Stomach smooth muscle (tissue), 2 donors: ENCODE measurements around the gene LILRA1.
"Not testable (repeated sequence)": the region's sequence is repeated elsewhere in the genome, so short reads cannot be mapped to it uniquely, and the experiment has no call there.

Source experiments
- H3K27ac ChIP-seq: one replicate; pipeline ENCODE4 v1.7.0; 2013; ENCODE audit warnings: mild to moderate bottlenecking, low read length, inconsistent platforms
- H3K27me3 ChIP-seq, 2 donors: one replicate each; pipeline ENCODE4 v1.7.0; 2013; ENCODE audit warnings: low read length in 2 of 2; ENCODE audit not compliant: insufficient read depth in 2 of 2, control insufficient read depth in 1 of 2
- H3K36me3 ChIP-seq, 2 donors: one replicate each; pipeline ENCODE4 v1.7.0; 2013; ENCODE audit warnings: low read length in 2 of 2; ENCODE audit not compliant: control insufficient read depth in 2 of 2, insufficient read depth in 2 of 2
- H3K4me1 ChIP-seq: one replicate; pipeline ENCODE4 v1.7.0; 2013; ENCODE audit warnings: low read length; ENCODE audit not compliant: control insufficient read depth, insufficient read depth
- H3K4me3 ChIP-seq, 2 donors: one replicate each; pipeline ENCODE4 v1.7.0; 2013; ENCODE audit warnings: low read length in 2 of 2
- H3K9ac ChIP-seq, 2 donors: one replicate each; pipeline ENCODE4 v1.7.0; 2013; ENCODE audit warnings: low read length in 2 of 2, mild to moderate bottlenecking in 1 of 2
- H3K9me3 ChIP-seq, 2 donors: one replicate each; pipeline ENCODE4 v1.7.0; 2013; ENCODE audit warnings: low read length in 2 of 2; ENCODE audit not compliant: control insufficient read depth in 2 of 2
- donor health status: healthy.
- donor health status: Pancreatic carcinoma.

The LILRA1 gene

DNA sequence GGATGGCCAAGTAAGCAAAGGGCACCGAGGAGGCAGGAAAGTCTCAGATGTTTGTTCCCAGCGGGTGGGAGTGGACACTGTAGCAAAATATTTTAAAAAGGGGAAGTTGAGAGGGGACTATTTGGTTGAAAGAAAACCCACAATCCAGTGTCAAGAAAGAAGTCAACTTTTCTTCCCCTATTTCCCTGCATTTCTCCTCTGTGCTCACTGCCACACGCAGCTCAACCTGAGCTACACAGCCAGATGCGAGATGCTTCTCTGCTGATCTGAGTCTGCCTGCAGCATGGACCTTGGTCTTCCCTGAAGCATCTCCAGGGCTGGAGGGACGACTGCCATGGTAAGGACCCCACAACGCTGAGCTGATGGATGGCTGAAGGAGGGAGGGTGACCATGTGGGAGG, at the start of gene LILRA1:
LILRA1 (plus strand) TSS at position 188 of the 400 bp plus-strand sequence. CDS start 613 bp downstream, outside the sequence.
- H3K36me3 ChIP-seq, H3K9ac ChIP-seq, H3K9me3 ChIP-seq, H3K4me1 ChIP-seq, H3K27me3 ChIP-seq, H3K27ac ChIP-seq: not testable (repeated sequence)
- peak within 1 kb of the TSS in 1 of 2 donors; percentile 19 for H3K4me3 ChIP-seq

DNA sequence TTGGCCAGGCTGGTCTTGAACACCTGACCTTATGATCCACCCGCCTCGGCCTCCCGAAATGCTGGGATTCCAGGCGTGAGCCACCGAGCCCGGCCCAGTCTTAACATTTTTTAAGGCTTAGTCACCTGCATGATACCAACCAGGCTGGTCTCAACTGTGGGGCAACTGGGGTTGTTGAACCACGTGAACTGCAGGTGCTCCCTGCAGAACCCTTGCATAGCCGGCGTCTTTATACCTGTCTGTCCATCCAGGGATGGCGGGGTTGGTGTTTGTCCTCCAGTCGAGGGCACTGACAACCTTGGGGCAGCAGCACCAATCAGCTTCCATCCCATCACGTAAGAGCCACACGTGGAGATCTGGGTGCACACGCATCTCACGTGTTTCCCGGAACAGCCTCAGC, 44.6 kb upstream of the LILRA1 start:
- peaks cover 0 to 3% of the 10 kb centered on the region in 2 donors for H3K9me3 ChIP-seq
- no peaks in the 10 kb centered on the region for H3K4me1 ChIP-seq
- no peak overlapping the region for H3K9ac ChIP-seq
- H3K27ac ChIP-seq, result no peak overlapping the region
- peaks cover 0 to 4% of the 10 kb centered on the region in 2 donors for H3K27me3 ChIP-seq
- H3K36me3 ChIP-seq, result no peaks in the 10 kb centered on the region
- no peak overlapping the region for H3K4me3 ChIP-seq

DNA sequence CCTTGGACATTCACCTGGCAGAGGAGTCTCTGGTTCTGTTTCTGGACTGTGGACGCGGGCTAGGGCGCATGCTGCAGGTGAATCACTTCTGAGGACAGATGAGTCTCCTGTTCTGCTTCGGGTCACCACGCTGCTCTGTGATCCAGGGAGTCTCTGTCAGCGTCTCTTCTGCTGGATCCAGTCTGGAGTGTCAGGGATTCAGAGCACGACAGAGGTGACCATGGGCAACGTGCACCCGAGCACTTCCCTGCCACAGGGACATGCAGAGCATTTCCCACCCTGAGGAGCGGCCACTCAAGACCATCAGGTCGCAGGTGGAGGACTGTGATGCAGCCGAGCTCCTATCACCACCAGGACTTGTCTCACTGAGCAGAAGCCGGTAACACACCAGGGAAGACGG, 44.2 kb upstream of the LILRA1 start:
- no peaks in the 10 kb centered on the region for H3K4me1 ChIP-seq
- no peaks in the 10 kb centered on the region for H3K36me3 ChIP-seq
- no peak overlapping the region for H3K27ac ChIP-seq
- H3K4me3 ChIP-seq, result no peak overlapping the region
- peaks cover 0 to 4% of the 10 kb centered on the region in 2 donors for H3K27me3 ChIP-seq
- H3K9ac ChIP-seq, result no peak overlapping the region
- H3K9me3 ChIP-seq, result peaks cover 0 to 3% of the 10 kb centered on the region in 2 donors

DNA sequence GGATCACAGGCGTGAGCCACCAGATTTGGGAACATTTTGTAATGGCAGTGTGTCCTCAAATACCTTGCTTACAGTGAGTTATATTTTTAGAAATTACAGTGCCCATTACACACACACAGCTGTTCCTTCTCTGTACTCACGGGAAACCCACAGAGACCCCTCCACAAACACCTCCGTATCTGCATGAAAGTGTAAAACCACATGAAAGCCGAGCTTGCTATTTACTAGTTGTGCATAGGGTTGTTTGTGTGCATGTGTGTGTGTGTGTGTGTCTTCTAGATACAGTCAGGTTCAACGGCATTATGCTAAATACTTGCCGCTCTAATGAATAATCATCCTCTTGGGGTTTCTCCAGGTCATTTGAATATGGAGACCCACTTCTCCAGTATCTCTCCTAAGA, 42.1 kb upstream of the LILRA1 start:
- Histone ChIP-seq H3K4me3 (no peak overlapping the region), H3K9ac (no peak overlapping the region), H3K4me1 (no peaks in the 10 kb centered on the region), H3K36me3 (no peaks in the 10 kb centered on the region), H3K27ac (no peak overlapping the region), H3K27me3 (peaks cover 0 to 4% of the 10 kb centered on the region in 2 donors), H3K9me3 (no peaks in the 10 kb centered on the region)

DNA sequence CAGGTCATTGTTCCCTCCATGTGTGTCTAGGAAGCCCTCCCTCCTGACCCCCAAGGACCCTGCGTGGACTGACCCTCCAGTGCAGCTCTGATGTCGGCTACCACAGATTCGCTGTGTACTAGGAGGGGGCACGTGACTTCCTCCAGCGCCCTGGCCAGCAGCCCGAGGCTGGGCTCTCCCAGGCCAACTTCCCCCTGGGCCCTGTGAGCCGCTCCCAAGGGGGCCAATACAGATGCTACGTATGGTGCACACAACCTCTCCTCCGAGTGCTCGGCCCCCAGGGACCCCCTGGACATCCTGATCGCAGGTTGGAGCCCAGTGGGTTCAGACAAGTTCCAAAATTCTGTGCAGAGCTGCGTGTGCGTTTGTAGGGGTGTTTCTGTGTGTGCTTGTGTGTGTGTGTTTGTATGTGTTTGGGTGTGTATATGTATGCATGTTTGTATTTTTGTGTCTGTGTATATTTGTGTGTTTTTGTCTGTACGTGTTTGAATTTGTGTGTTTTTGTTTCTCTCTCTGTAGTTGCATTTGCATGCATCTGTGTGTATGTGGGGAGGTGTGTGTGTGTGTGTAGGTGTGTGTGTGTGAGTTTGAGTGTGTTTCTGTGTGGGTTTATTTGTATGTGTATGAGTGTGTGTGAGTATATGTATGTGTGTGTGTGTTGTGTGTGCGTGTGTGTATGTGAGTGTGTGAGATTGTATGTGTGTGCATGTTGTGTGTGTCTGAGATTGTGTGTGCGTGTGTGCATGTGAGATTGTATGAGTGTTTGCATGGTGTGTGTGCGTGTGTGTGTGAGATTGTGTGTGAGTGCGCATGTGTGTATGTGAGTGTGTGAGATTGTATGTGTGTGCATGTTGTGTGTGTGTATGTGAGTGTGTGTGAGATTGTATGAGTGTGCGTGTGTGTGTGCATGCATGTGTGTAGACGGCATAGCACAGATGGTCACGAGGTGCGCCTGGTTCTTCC, 41.2 kb upstream of the LILRA1 start:
- no peaks in the 10 kb centered on the region for H3K36me3 ChIP-seq
- H3K27ac ChIP-seq, result no peak overlapping the region
- H3K4me1 ChIP-seq, result no peaks in the 10 kb centered on the region
- H3K9ac ChIP-seq, result no peak overlapping the region
- H3K9me3 ChIP-seq, result no peaks in the 10 kb centered on the region
- no peak overlapping the region for H3K4me3 ChIP-seq
- H3K27me3 ChIP-seq, result peaks cover 0 to 2% of the 10 kb centered on the region in 2 donors

DNA sequence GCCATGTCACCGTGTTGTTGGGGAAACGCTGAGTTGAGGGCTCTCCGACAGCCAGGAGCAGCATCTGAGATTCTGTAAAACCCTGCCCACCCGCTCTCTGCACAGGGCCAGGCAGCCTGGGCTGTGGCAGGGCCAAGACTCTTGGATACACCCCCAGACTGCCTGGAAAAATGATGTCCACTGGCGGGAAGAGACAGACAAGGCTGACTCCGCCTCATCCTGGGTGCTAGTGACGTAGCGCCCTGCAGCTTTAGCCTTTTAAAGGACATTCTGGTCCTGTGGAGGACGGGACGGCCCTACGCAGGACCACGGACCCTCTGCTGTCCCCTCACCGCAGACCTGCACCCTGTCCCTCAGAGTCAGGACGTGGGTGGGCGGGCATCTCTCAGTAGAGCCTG, 40.5 kb upstream of the LILRA1 start:
- Histone ChIP-seq H3K9me3 (no peaks in the 10 kb centered on the region), H3K4me3 (no peak overlapping the region), H3K27ac (no peak overlapping the region), H3K36me3 (no peaks in the 10 kb centered on the region), H3K4me1 (no peaks in the 10 kb centered on the region), H3K27me3 (peaks cover 0 to 2% of the 10 kb centered on the region in 2 donors), H3K9ac (no peak overlapping the region)

DNA sequence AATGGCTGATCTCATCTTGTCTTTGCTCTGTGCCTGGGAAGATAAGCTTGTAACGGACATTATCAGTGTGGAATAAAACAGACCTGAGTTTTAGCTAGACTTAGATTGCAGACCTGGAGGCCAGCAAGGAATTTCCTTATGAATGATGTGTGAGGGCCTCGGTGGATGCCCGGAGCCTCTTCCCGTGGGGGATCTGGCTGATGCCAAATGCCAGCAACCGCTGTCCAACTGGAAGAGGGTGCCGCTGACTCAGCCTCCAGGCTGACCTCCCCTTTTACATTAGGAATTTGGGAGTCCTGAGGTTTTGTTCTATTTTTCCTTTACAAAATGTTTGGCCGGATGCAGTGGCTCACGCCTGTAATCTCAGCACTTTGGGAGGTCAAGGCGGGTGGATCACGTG, 39.4 kb upstream of the LILRA1 start:
- Histone ChIP-seq H3K4me1 (no peaks in the 10 kb centered on the region), H3K27me3 (no peaks in the 10 kb centered on the region), H3K36me3 (no peaks in the 10 kb centered on the region), H3K9ac (no peak overlapping the region), H3K9me3 (no peaks in the 10 kb centered on the region), H3K4me3 (no peak overlapping the region), H3K27ac (no peak overlapping the region)

DNA sequence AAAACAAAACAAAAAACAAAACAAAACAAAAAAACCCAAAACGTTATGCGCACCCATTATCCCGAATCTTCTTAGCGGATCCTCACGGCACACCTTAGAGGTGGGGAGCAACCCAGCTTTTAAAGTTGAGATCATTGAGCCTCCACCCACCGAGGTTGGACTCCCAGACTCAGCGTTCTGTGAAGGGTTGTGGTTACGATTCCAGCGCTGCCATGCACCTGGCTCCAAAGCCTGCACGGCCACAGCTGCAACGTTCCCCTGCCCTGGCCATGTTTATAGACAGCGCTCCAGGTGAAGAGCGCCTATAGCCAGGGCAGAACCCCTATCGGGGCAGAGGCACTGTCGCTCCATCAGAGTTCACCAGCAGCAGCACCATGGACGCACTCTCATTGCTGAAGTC, 38.5 kb upstream of the LILRA1 start:
- Histone ChIP-seq H3K36me3 (no peaks in the 10 kb centered on the region), H3K27me3 (no peaks in the 10 kb centered on the region), H3K9ac (no peak overlapping the region), H3K4me1 (no peaks in the 10 kb centered on the region), H3K9me3 (no peaks in the 10 kb centered on the region), H3K4me3 (no peak overlapping the region), H3K27ac (no peak overlapping the region)

DNA sequence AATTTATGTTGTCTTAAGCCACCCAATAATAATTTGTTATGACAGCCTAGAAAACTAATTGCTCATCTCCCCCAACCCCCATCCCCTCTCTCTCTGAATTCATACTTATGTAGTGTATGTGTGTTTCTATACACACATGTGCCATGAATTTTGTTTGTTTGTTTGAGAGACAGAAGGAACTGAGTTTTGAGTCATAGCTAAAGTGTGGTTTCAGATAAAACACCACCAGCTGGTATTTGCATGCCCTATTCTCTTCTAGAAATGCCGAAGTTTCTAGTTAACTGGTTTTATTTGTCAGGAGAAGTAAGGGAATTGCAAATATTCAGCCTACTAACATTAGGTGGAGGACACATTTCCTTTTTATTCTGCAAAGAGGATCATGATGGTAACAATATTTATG, 37.2 kb upstream of the LILRA1 start:
- H3K4me1 ChIP-seq, result no peaks in the 10 kb centered on the region
- no peak overlapping the region for H3K9ac ChIP-seq
- H3K27me3 ChIP-seq, result no peaks in the 10 kb centered on the region
- no peak overlapping the region for H3K27ac ChIP-seq
- no peaks in the 10 kb centered on the region for H3K36me3 ChIP-seq
- H3K9me3 ChIP-seq, result no peaks in the 10 kb centered on the region
- H3K4me3 ChIP-seq, result no peak overlapping the region

DNA sequence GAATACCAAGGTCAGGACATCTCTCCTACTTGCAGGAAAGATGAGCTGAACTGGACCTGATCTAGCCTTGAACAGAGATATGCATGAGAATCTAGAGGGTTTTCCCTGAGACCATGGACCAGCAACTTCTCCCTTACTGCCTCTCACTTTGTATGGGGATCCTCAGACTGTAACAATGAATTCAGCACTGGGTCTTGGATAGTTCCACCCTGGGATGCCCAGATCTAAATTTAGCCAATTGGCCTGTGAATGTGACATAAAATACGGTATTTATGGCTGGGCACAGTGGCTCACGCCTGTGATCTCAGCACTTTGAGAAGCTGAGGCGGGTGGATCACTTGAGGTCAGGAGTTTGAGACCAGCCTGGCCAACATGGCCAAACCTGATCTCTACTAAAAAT, 35.1 kb upstream of the LILRA1 start:
- no peak overlapping the region for H3K4me3 ChIP-seq
- H3K9me3 ChIP-seq, result no peaks in the 10 kb centered on the region
- no peak overlapping the region for H3K9ac ChIP-seq
- H3K4me1 ChIP-seq, result no peaks in the 10 kb centered on the region
- no peaks in the 10 kb centered on the region for H3K36me3 ChIP-seq
- H3K27ac ChIP-seq, result no peak overlapping the region
- H3K27me3 ChIP-seq, result no peaks in the 10 kb centered on the region

DNA sequence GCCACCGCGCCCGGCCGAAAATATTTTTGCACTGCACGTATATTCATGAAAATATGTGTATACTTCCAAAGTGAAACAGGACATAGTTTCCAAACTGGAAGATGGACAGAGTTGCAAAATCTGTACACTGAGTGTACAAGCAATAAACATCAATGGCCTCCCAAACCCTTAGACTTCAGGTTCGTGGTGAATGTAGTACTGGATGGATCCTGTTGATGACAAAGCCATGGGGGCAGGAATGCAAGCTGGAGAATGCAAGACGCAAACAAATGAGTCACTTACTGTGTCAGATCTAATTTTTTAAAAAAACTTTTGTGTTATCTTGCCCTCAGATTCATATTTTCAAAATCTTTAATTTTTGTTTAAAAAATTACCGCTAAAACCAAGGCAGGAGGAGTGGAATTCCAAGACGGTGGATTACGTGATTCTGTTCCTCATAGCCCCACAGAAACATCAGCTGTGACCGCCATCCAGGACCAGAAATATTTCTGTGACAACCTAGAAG, 32.5 kb upstream of the LILRA1 start:
- H3K4me1 ChIP-seq, result no peaks in the 10 kb centered on the region
- no peaks in the 10 kb centered on the region for H3K9me3 ChIP-seq
- no peaks in the 10 kb centered on the region for H3K36me3 ChIP-seq
- no peaks in the 10 kb centered on the region for H3K27me3 ChIP-seq
- no peak overlapping the region for H3K9ac ChIP-seq
- H3K4me3 ChIP-seq, result no peak overlapping the region
- H3K27ac ChIP-seq, result no peak overlapping the region
